Mesenchymal stem cell (in vitro differentiated cells and primary cell): ENCODE results near the gene CD209. TPM values are rescaled to one million over a fixed set of nuclear protein-coding genes. Genes with fewer than 3 reads are reported as not detected.
A peak's percentile ranks its signal among the peaks of the same experiment; 100 is the strongest.
"Not testable (repeated sequence)": the region's sequence is repeated elsewhere in the genome, so short reads cannot be mapped to it uniquely, and the experiment has no call there.

Source experiments
- DNase-seq: peaks from one replicate; pipeline ENCODE4 v3.0.0-alpha.2; 2013
- H2AFZ ChIP-seq: one replicate; pipeline ENCODE4 v1.6.1; 2013; ENCODE audit warnings: low read depth, mild to moderate bottlenecking, control low read depth, inconsistent platforms, low read length, moderate library complexity
- H2AK5ac ChIP-seq: 2 replicates; pipeline ENCODE4 v1.6.1; 2013; ENCODE audit warnings: low read length, moderate library complexity, mild to moderate bottlenecking, inconsistent platforms; ENCODE audit not compliant: severe bottlenecking
- H2BK120ac ChIP-seq: one replicate; pipeline ENCODE4 v1.6.1; 2013; ENCODE audit warnings: low read depth, mild to moderate bottlenecking, inconsistent platforms, low read length, moderate library complexity
- H2BK12ac ChIP-seq, 2 experiments: one replicate each; pipeline ENCODE4 v1.6.1; 2013; ENCODE audit warnings: inconsistent platforms in 2 of 2, low read length in 2 of 2, mild to moderate bottlenecking in 2 of 2, moderate library complexity in 2 of 2, control low read depth in 1 of 2
- H2BK15ac ChIP-seq: one replicate; pipeline ENCODE4 v1.6.1; 2013; ENCODE audit warnings: mild to moderate bottlenecking, low read depth, inconsistent platforms; ENCODE audit not compliant: poor library complexity, severe bottlenecking
- H2BK5ac ChIP-seq: 2 replicates; pipeline ENCODE4 v1.6.1; 2013; ENCODE audit warnings: low read depth, mild to moderate bottlenecking, low read length, control low read depth, inconsistent platforms; ENCODE audit not compliant: poor library complexity, severe bottlenecking
- H3K14ac ChIP-seq, 2 experiments: one replicate each; pipeline ENCODE4 v1.6.1; 2013; ENCODE audit warnings: inconsistent platforms in 2 of 2, low read length in 2 of 2, control low read depth in 1 of 2, mild to moderate bottlenecking in 1 of 2, moderate library complexity in 1 of 2
- H3K18ac ChIP-seq, 2 experiments: one replicate each; pipeline ENCODE4 v1.6.1; 2013; ENCODE audit warnings: inconsistent platforms in 2 of 2, low read length in 2 of 2, control low read depth in 1 of 2, low read depth in 1 of 2, mild to moderate bottlenecking in 1 of 2
- H3K23ac ChIP-seq, 2 experiments: one replicate each; pipeline ENCODE4 v1.6.1; 2013; ENCODE audit warnings: inconsistent platforms in 2 of 2, low read length in 2 of 2, mild to moderate bottlenecking in 2 of 2, moderate library complexity in 2 of 2, control low read depth in 1 of 2
- H3K27ac ChIP-seq: 2 replicates; pipeline ENCODE4 v1.5.1; 2013; ENCODE audit warnings: mild to moderate bottlenecking, moderate library complexity, low read length, control low read depth, inconsistent platforms; ENCODE audit not compliant: poor library complexity, severe bottlenecking
- H3K27me3 ChIP-seq, 2 experiments: 2 replicates each; pipeline versions ENCODE4 v1.6.1 to v1.7.0; 2013; ENCODE audit warnings: low read length in 2 of 2, mild to moderate bottlenecking in 2 of 2, moderate library complexity in 2 of 2, control low read depth in 1 of 2, inconsistent platforms in 1 of 2; ENCODE audit not compliant: control insufficient read depth in 1 of 2, insufficient read depth in 1 of 2
- H3K36me3 ChIP-seq, 2 experiments: 2 replicates each; pipeline versions ENCODE4 v1.6.1 to v1.7.0; 2013; ENCODE audit warnings: low read length in 2 of 2, control low read depth in 1 of 2, inconsistent platforms in 1 of 2, low read depth in 1 of 2, mild to moderate bottlenecking in 1 of 2; ENCODE audit not compliant: insufficient read depth in 2 of 2, control insufficient read depth in 1 of 2
- H3K4ac ChIP-seq, 2 experiments: one replicate each; pipeline ENCODE4 v1.6.1; 2013; ENCODE audit warnings: inconsistent platforms in 2 of 2, low read length in 2 of 2, mild to moderate bottlenecking in 2 of 2, moderate library complexity in 2 of 2, control low read depth in 1 of 2, low read depth in 1 of 2
- H3K4me1 ChIP-seq: 2 replicates; pipeline ENCODE4 v1.6.1; 2013; ENCODE audit warnings: low read depth, low read length, control low read depth; ENCODE audit not compliant: control insufficient read depth, insufficient read depth
- H3K4me2 ChIP-seq: 2 replicates; pipeline ENCODE4 v1.6.1; 2013; ENCODE audit warnings: low read length, mild to moderate bottlenecking, inconsistent platforms; ENCODE audit not compliant: poor library complexity, severe bottlenecking
- H3K4me3 ChIP-seq, 2 experiments: 2 replicates each; pipeline versions ENCODE4 v1.5.1 to v1.7.0; 2013; ENCODE audit warnings: low read length in 2 of 2, mild to moderate bottlenecking in 2 of 2, control low read depth in 1 of 2, low read depth in 1 of 2; ENCODE audit not compliant: insufficient read depth in 1 of 2
- H3K79me1 ChIP-seq: replicated peaks from 2 replicates; pipeline ENCODE4 v1.6.1; 2013; ENCODE audit warnings: mild to moderate bottlenecking, control low read depth, low read length, inconsistent platforms; ENCODE audit not compliant: poor library complexity, severe bottlenecking
- H3K9ac ChIP-seq: 2 replicates; pipeline ENCODE4 v1.7.0; 2013; ENCODE audit warnings: mild to moderate bottlenecking, low read length, moderate library complexity
- H3K9me3 ChIP-seq: 2 replicates; pipeline ENCODE4 v1.7.0; 2013; ENCODE audit warnings: mild to moderate bottlenecking, low read length; ENCODE audit not compliant: control insufficient read depth
- H4K8ac ChIP-seq: one replicate; pipeline ENCODE4 v1.6.1; 2013; ENCODE audit warnings: inconsistent platforms, mild to moderate bottlenecking, low read length, moderate library complexity
- H4K91ac ChIP-seq: one replicate; pipeline ENCODE4 v1.6.1; 2013; ENCODE audit warnings: mild to moderate bottlenecking, low read length, inconsistent platforms
- WGBS: methylation state at CpG from one replicate; pipeline ENCODE4 v1.1.7; 2013; ENCODE audit warnings: mixed read lengths; 5-methylcytosine and 5-hydroxymethylcytosine counted together
- polyA plus RNA-seq, 2 experiments: library from polyadenylated mRNA; stranded (reverse); fragments of 200-250 nt; gene quantifications; one replicate each; pipeline ENCODE4 v1.2.3, GENCODE V29; 2013

The CD209 gene
- polyA plus RNA-seq (2013, experiment 1 of 2), result not detected
- not detected for polyA plus RNA-seq (2013, experiment 2 of 2)

GRCh38 chr19:7746903-7747884 lies at the start of gene CD209:
Gene CD209, minus strand, starts transcription at chr19:7747534. Its CDS starts 23 bp downstream, at chr19:7747511.
- H3K4ac ChIP-seq, result no peak within 1 kb of the TSS

GRCh38 chr19:7795555-7796161 lies 48.3 kb upstream of the CD209 start:
- H2BK12ac ChIP-seq, result peak overlapping the region in 1 of 2 experiments; percentile 25
- no peak overlapping the region for H3K14ac ChIP-seq
- H3K4me1 ChIP-seq, result peaks cover 2% of the 10 kb centered on the region
- no peak overlapping the region for H3K9ac ChIP-seq
- H4K91ac ChIP-seq, result no peak overlapping the region
- no peak overlapping the region for H3K18ac ChIP-seq
- H2AFZ ChIP-seq, result no peak overlapping the region
- H2BK120ac ChIP-seq, result no peak overlapping the region
- WGBS, result 49% methylated on average over 6 of the region's 8 CpGs
- no peak overlapping the region for H2BK15ac ChIP-seq
- H4K8ac ChIP-seq, result no peak overlapping the region
- no peak overlapping the region for H3K4me2 ChIP-seq
- no peak overlapping the region for H3K4ac ChIP-seq
- no peak for DNase-seq
- no peak overlapping the region for H3K27ac ChIP-seq
- no peaks in the 10 kb centered on the region for H3K9me3 ChIP-seq
- peaks cover 7 to 38% of the 10 kb centered on the region in 2 experiments for H3K27me3 ChIP-seq
- no peak overlapping the region for H3K23ac ChIP-seq
- H3K79me1 ChIP-seq, result no peaks in the 10 kb centered on the region
- H3K4me3 ChIP-seq, result no peak overlapping the region
- H2BK5ac ChIP-seq, result no peak overlapping the region
- H2AK5ac ChIP-seq, result no peak overlapping the region
- no peaks in the 10 kb centered on the region for H3K36me3 ChIP-seq

More at GRCh38 chr19:7746903-7747884, at the start of gene CD209:
- no peak within 1 kb of the TSS for H3K27ac ChIP-seq
- WGBS, result 65% methylated on average over 7 of the region's 7 CpGs
- H2BK120ac ChIP-seq, result no peak within 1 kb of the TSS
- H2BK12ac ChIP-seq, result no peak within 1 kb of the TSS
- no peak within 1 kb of the TSS for H3K18ac ChIP-seq
- no peak within 1 kb of the TSS for H3K23ac ChIP-seq
- peaks cover 29 to 52% of the 10 kb centered on the region in 2 experiments for H3K27me3 ChIP-seq
- no peak within 1 kb of the TSS for H2AFZ ChIP-seq
- H3K4me3 ChIP-seq, result no peak within 1 kb of the TSS
- no peak within 1 kb of the TSS for H3K9ac ChIP-seq
- H3K36me3 ChIP-seq, result no peaks in the 10 kb centered on the region
- no peaks in the 10 kb centered on the region for H3K79me1 ChIP-seq
- DNase-seq, result no peak
- H4K8ac ChIP-seq, result no peak within 1 kb of the TSS
- H3K14ac ChIP-seq, result no peak within 1 kb of the TSS
- no peaks in the 10 kb centered on the region for H3K4me1 ChIP-seq
- no peak within 1 kb of the TSS for H3K4me2 ChIP-seq
- H3K9me3 ChIP-seq, result no peaks in the 10 kb centered on the region
- no peak within 1 kb of the TSS for H2AK5ac ChIP-seq
- H4K91ac ChIP-seq, result no peak within 1 kb of the TSS
- no peak within 1 kb of the TSS for H2BK15ac ChIP-seq
- H2BK5ac ChIP-seq, result no peak within 1 kb of the TSS

- Histone ChIP-seq H3K4ac (no peak overlapping the region), H3K36me3 (no peaks in the 10 kb centered on the region), H3K9ac (no peak overlapping the region), H2BK12ac (no peak overlapping the region), H4K8ac (no peak overlapping the region), H3K18ac (no peak overlapping the region), H2BK120ac (no peak overlapping the region), H2AFZ (no peak overlapping the region), H3K27me3 (peaks cover 16 to 55% of the 10 kb centered on the region in 2 experiments), H4K91ac (no peak overlapping the region), H3K4me2 (no peak overlapping the region), H3K9me3 (no peaks in the 10 kb centered on the region), H3K14ac (no peak overlapping the region), H3K27ac (no peak overlapping the region), H3K4me3 (no peak overlapping the region), H2AK5ac (no peak overlapping the region), H3K4me1 (no peaks in the 10 kb centered on the region), H3K23ac (no peak overlapping the region), H2BK15ac (no peak overlapping the region), H3K79me1 (no peaks in the 10 kb centered on the region), H2BK5ac (no peak overlapping the region)
- WGBS, result 71% methylated on average over 3 of the region's 3 CpGs
- DNase-seq, result no peak
Observed at GRCh38 chr19:7793493-7793892, 46.2 kb upstream of the CD209 start.

GRCh38 chr19:7792701-7793100 lies 45.4 kb upstream of the CD209 start:
- DNase-seq, H2BK5ac ChIP-seq, H3K4me3 ChIP-seq, H3K4me1 ChIP-seq, H2BK15ac ChIP-seq, H2BK12ac ChIP-seq, H3K4ac ChIP-seq, H4K8ac ChIP-seq, H2AFZ ChIP-seq, H3K18ac ChIP-seq, H3K14ac ChIP-seq, H2BK120ac ChIP-seq, H2AK5ac ChIP-seq, H4K91ac ChIP-seq, H3K9me3 ChIP-seq, H3K23ac ChIP-seq, H3K27ac ChIP-seq, H3K9ac ChIP-seq, H3K36me3 ChIP-seq, H3K4me2 ChIP-seq, H3K79me1 ChIP-seq: not testable (repeated sequence)
- peaks cover 22 to 56% of the 10 kb centered on the region in 2 experiments for H3K27me3 ChIP-seq
- WGBS, result 92% methylated on average over 7 of the region's 7 CpGs
